K562 (cell line): Measurements from ENCODE around the gene SCART1. TPM values are rescaled to one million over a fixed set of nuclear protein-coding genes. Genes with fewer than 3 reads are reported as not detected.

Source experiments
- ATAC-seq: fragments of 200-7000 bp; cut with Tn5 transposase; 3 replicates; pipeline ENCODE4 v1.9.1; 2020; ENCODE audit warnings: moderate library complexity
- BruUV-seq: library from RNA; stranded (reverse); fragments of 400-500 nt; replicated peaks from 2 replicates; lab custom pipeline; 2021; lab: Mats Ljungman, UMichigan
- CTCF ChIA-PET: fragments of 300-600 bp; formaldehyde crosslinking; extraction: SDS; loops from one replicate; lab custom pipeline; 2021; ENCODE audit warnings: low intra/inter-chr PET ratio; lab: Yijun Ruan, JAX
- POLR2A ChIA-PET: fragments of 300-600, 350-650 bp; sonication (Branson Sonifier 250); formaldehyde crosslinking; extraction: SDS; loops from one replicate; lab custom pipeline; 2021; ENCODE audit warnings: antibody characterized with exemption, inconsistent platforms; lab: Yijun Ruan, JAX
- DNase-seq, 4 experiments: peaks; one replicate each; pipeline versions ENCODE4 v3.0.0 to v3.0.0-alpha.2; 2011 to 2018; ENCODE audit warnings: low spot score in 3 of 4, mixed read lengths in 3 of 4; ENCODE audit errors: extremely low read depth in 1 of 4
- FAIRE-seq: peaks from 2 replicates; lab custom pipeline; 2011; peaks lifted over from hg19 to GRCh38; lab: Jason Lieb, UNC
- H2AFZ ChIP-seq: 2 replicates; pipeline ENCODE4 v1.6.0; 2011; ENCODE audit warnings: low read depth, low read length, control low read depth, inconsistent platforms
- H3K27ac ChIP-seq: fragments of 200-600 bp; 3 replicates; pipeline ENCODE4 v1.8.0; 2011; ENCODE audit warnings: low read depth, mild to moderate bottlenecking, control low read depth, inconsistent platforms, low read length, moderate library complexity, mixed read lengths; ENCODE audit errors: extremely low read depth
- H3K27me3 ChIP-seq, 2 experiments: fragments of 300-600 bp in 1 of 2; 2 replicates in 1 of 2; 3 replicates in 1 of 2; pipeline versions ENCODE4 v1.6.0 to v1.8.0; 2011; ENCODE audit warnings: inconsistent platforms in 2 of 2, low read length in 2 of 2, mild to moderate bottlenecking in 1 of 2, mixed read lengths in 1 of 2, moderate library complexity in 1 of 2; ENCODE audit not compliant: control insufficient read depth in 2 of 2, insufficient read depth in 2 of 2
- H3K36me3 ChIP-seq: fragments of 300-600 bp; 3 replicates; pipeline ENCODE4 v1.8.0; 2011; ENCODE audit warnings: mild to moderate bottlenecking, low read length, inconsistent platforms; ENCODE audit not compliant: control insufficient read depth, insufficient read depth
- H3K4me1 ChIP-seq, 2 experiments: fragments of 200-600 bp in 1 of 2; replicated peaks in 1 of 2; 2 replicates in 1 of 2; 3 replicates in 1 of 2; pipeline versions ENCODE4 v1.5.1 to v1.8.0; 2011; ENCODE audit warnings: inconsistent platforms in 2 of 2, low read length in 2 of 2, mild to moderate bottlenecking in 1 of 2, mixed read lengths in 1 of 2, moderate library complexity in 1 of 2; ENCODE audit not compliant: control insufficient read depth in 2 of 2, insufficient read depth in 2 of 2
- H3K4me2 ChIP-seq: 2 replicates; pipeline ENCODE4 v1.6.1; 2011; ENCODE audit warnings: low read length, control low read depth, inconsistent platforms, mixed read lengths; ENCODE audit not compliant: insufficient read depth
- H3K4me3 ChIP-seq: fragments of 200-600 bp; sonication (generic), shearing (Covaris generic); 2 replicates; pipeline ENCODE4 v1.5.1; 2016; ENCODE audit warnings: control low read depth, inconsistent platforms
- H3K79me2 ChIP-seq: fragments of 200-600 bp; 3 replicates; pipeline ENCODE4 v1.8.0; 2011; ENCODE audit warnings: low read length, inconsistent platforms; ENCODE audit not compliant: control insufficient read depth, insufficient read depth
- H3K9ac ChIP-seq, 2 experiments: 2 replicates each; pipeline versions ENCODE4 v1.6.0 to v1.6.1; 2011; ENCODE audit warnings: low read depth in 2 of 2, low read length in 2 of 2, control low read depth in 1 of 2, inconsistent platforms in 1 of 2, mild to moderate bottlenecking in 1 of 2, mixed read lengths in 1 of 2; ENCODE audit not compliant: insufficient read depth in 1 of 2
- H3K9me1 ChIP-seq: one replicate; pipeline ENCODE4 v1.6.0; 2011; ENCODE audit warnings: inconsistent platforms, mild to moderate bottlenecking, low read length, moderate library complexity; ENCODE audit not compliant: control insufficient read depth, insufficient read depth
- H3K9me3 ChIP-seq: replicated peaks from 2 replicates; pipeline ENCODE4 v1.5.1; 2011; ENCODE audit warnings: low read depth, low read length, inconsistent platforms; ENCODE audit not compliant: control insufficient read depth, insufficient read depth
- H4K20me1 ChIP-seq: replicated peaks from 2 replicates; pipeline ENCODE4 v1.6.1; 2011; ENCODE audit warnings: low read length, inconsistent platforms, mixed read lengths; ENCODE audit not compliant: control insufficient read depth, insufficient read depth
- MECOM ChIP-seq: fragments of 250-450 bp; sonication (Bioruptor Pico); IDR thresholded peaks from 2 replicates; pipeline ENCODE4 v1.8.0; 2022; ENCODE audit warnings: inconsistent platforms
- NCOA6 ChIP-seq: fragments of 450-650 bp; IDR thresholded peaks from 2 replicates; pipeline ENCODE4 v1.6.1; 2017; ENCODE audit warnings: mild to moderate bottlenecking
- PTRF ChIP-seq: fragments of 450-650 bp; IDR thresholded peaks from 2 replicates; pipeline ENCODE4 v1.6.1; 2016; ENCODE audit warnings: mild to moderate bottlenecking, missing genetic modification characterization, missing compliant biosample characterization
- SRSF7 ChIP-seq: fragments of 200-400 bp; formaldehyde crosslinking; optimal IDR thresholded peaks from 2 replicates; pipeline ENCODE3; 2017; ENCODE audit warnings: mild to moderate bottlenecking, low read depth, low read length
- ZNF431 ChIP-seq: sonication (generic); formaldehyde crosslinking; IDR thresholded peaks from 2 replicates; pipeline ENCODE4 v1.8.0; 2022; ENCODE audit warnings: mild to moderate bottlenecking, missing genetic modification reagents
- WGBS: fragments of 100-300 bp; shearing (Covaris generic); methylation state at CpG from one replicate; pipeline ENCODE4 v1.1.6; 2016; ENCODE audit warnings: low coverage, mixed read lengths; ENCODE audit not compliant: insufficient coverage; ENCODE audit errors: missing lambda C conversion rate; 5-methylcytosine and 5-hydroxymethylcytosine counted together
- in situ Hi-C: fragments of 300-500 bp; cut with MboI; formaldehyde crosslinking; loops from 4 replicates; pipeline ENCODE4 v1.15.0; 2018; ENCODE audit warnings: inconsistent platforms, mixed read lengths
- intact Hi-C: fragments of 100-400 bp; cut with micrococcal nuclease; formaldehyde crosslinking; loops from 2 replicates; pipeline ENCODE4 v1.14.2; 2022
- polyA plus RNA-seq, 8 experiments: library from polyadenylated mRNA; depleted of rRNA in 4 of 8; stranded (reverse) in 5 of 8; unstranded in 3 of 8; fragments of >200 nt; fragmentation: Nextera tagmentation in 2 of 8; fragmentation: Illumina TruSeq in 1 of 8; extraction: Ambion mirVana in 2 of 8; extraction: Trizol in 1 of 8; gene quantifications; 2 replicates each; pipeline versions ENCODE4 v1.2.1 to v1.2.3, GENCODE V29; 2011 to 2014; ENCODE audit warnings: inconsistent platforms in 1 of 8, missing spikeins in 1 of 8
- total RNA-seq, 7 experiments: library from RNA; depleted of rRNA in 6 of 7; stranded (reverse); fragments of >200 nt in 6 of 7; fragmentation: Illumina TruSeq in 2 of 7; extraction: Trizol in 2 of 7; gene quantifications; 2 replicates each; pipeline versions ENCODE4 v1.2.1 to v1.2.3, GENCODE V29; 2011 to 2021; ENCODE audit warnings: low replicate concordance in 1 of 7
- TF ChIP-seq, protein P1 (sequence below): fragments of 250-450 bp; sonication (Bioruptor Pico); IDR thresholded peaks from 2 replicates; pipeline ENCODE4 v1.5.0; 2021
- TF ChIP-seq, protein P2 (sequence below): fragments of 250-450 bp; sonication (Bioruptor Pico); IDR thresholded peaks from 2 replicates; pipeline ENCODE4 v1.8.0; 2022; ENCODE audit warnings: moderate library complexity, mild to moderate bottlenecking, inconsistent platforms
- TF ChIP-seq, protein P3 (sequence below), 2 experiments: fragments of 450-650 bp; formaldehyde crosslinking in 1 of 2; IDR thresholded peaks; 2 replicates each; pipeline versions ENCODE4 v1.4.0 to v1.6.1; 2014 to 2020; ENCODE audit warnings: mild to moderate bottlenecking in 2 of 2, borderline replicate concordance in 1 of 2, low read depth in 1 of 2
- TF ChIP-seq, protein P4 (sequence below): sonication (generic); formaldehyde crosslinking; IDR thresholded peaks from 2 replicates; pipeline ENCODE4 v1.8.0; 2022; ENCODE audit warnings: mild to moderate bottlenecking, missing genetic modification reagents

Gene SCART1
- total and polyA plus RNA-seq, 9 of the 15 experiments (the other 6 are each of a cell fraction or from before 2014, with no cell fraction given): 0.18 to 6.5 (median 4.5) TPM

DNA sequence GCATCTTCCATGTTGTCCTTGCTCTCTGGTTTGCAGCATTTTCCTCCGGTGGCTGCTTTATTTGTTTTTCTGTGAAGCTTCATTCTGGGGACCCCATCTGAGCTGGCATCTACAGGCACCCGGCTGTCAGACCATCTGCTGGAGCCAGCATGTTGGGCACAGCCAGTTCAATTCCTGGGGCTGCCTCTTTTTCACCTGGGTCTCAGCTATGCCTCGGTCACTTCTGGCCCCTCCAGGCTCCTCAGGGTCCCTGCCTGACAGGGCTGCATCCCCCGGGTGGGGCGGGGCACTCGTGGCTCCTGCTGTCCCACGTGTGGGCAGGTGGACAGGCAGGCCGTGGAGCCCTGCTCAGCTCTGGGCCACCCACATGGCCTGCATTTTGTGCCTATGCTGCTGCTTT is 8.1 kb downstream of the SCART1 start:
- ChIA-PET CTCF (no interaction called here), POLR2A (interaction anchor here (2.1 kb wide), 1 partner anchor 9 kb away, joined by 7 read pairs; the partner anchor contains the start of gene SCART1)
- FAIRE-seq (no peak), DNase-seq (no peak), ATAC-seq (no peak)
- no TSS peak for BruUV-seq
- H4K20me1 ChIP-seq: no peaks in the 10 kb centered on the region
- H3K9me1 ChIP-seq: no peaks in the 10 kb centered on the region
- H3K27ac ChIP-seq: no peak overlapping the region
- in situ Hi-C loops: no loop called here
- intact Hi-C loops: no loop called here
- H3K9ac ChIP-seq: no peak overlapping the region
- H3K79me2 ChIP-seq: no peaks in the 10 kb centered on the region
- 6% methylated on average over 8 of the region's 8 CpGs for WGBS
- peaks cover 0 to 21% of the 10 kb centered on the region in 2 experiments; a peak in 2 of 5 replicates for H3K27me3 ChIP-seq
- no peak overlapping the region for H3K4me3 ChIP-seq
- H3K36me3 ChIP-seq: no peaks in the 10 kb centered on the region
- H3K4me2 ChIP-seq: no peak overlapping the region
- peaks cover 0 to 17% of the 10 kb centered on the region in 2 experiments; a peak in 2 of 5 replicates for H3K4me1 ChIP-seq
- no peaks in the 10 kb centered on the region for H3K9me3 ChIP-seq
- H2AFZ ChIP-seq: no peak overlapping the region
- no peak for TF ChIP-seq MECOM (CRISPR knock-in tag)
- TF ChIP-seq, protein P1, sequence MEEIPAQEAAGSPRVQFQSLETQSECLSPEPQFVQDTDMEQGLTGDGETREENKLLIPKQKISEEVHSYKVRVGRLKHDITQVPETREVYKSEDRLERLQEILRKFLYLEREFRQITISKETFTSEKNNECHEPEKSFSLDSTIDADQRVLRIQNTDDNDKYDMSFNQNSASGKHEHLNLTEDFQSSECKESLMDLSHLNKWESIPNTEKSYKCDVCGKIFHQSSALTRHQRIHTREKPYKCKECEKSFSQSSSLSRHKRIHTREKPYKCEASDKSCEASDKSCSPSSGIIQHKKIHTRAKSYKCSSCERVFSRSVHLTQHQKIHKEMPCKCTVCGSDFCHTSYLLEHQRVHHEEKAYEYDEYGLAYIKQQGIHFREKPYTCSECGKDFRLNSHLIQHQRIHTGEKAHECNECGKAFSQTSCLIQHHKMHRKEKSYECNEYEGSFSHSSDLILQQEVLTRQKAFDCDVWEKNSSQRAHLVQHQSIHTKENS: no peak
- TF ChIP-seq NCOA6: no peak
- TF ChIP-seq, protein P2, sequence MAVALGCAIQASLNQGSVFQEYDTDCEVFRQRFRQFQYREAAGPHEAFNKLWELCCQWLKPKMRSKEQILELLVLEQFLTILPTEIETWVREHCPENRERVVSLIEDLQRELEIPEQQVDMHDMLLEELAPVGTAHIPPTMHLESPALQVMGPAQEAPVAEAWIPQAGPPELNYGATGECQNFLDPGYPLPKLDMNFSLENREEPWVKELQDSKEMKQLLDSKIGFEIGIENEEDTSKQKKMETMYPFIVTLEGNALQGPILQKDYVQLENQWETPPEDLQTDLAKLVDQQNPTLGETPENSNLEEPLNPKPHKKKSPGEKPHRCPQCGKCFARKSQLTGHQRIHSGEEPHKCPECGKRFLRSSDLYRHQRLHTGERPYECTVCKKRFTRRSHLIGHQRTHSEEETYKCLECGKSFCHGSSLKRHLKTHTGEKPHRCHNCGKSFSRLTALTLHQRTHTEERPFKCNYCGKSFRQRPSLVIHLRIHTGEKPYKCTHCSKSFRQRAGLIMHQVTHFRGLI: no peak
- no peak for TF ChIP-seq ZNF431 (CRISPR knock-in tag)
- TF ChIP-seq PTRF (tag): no peak
- TF ChIP-seq, protein P3, sequence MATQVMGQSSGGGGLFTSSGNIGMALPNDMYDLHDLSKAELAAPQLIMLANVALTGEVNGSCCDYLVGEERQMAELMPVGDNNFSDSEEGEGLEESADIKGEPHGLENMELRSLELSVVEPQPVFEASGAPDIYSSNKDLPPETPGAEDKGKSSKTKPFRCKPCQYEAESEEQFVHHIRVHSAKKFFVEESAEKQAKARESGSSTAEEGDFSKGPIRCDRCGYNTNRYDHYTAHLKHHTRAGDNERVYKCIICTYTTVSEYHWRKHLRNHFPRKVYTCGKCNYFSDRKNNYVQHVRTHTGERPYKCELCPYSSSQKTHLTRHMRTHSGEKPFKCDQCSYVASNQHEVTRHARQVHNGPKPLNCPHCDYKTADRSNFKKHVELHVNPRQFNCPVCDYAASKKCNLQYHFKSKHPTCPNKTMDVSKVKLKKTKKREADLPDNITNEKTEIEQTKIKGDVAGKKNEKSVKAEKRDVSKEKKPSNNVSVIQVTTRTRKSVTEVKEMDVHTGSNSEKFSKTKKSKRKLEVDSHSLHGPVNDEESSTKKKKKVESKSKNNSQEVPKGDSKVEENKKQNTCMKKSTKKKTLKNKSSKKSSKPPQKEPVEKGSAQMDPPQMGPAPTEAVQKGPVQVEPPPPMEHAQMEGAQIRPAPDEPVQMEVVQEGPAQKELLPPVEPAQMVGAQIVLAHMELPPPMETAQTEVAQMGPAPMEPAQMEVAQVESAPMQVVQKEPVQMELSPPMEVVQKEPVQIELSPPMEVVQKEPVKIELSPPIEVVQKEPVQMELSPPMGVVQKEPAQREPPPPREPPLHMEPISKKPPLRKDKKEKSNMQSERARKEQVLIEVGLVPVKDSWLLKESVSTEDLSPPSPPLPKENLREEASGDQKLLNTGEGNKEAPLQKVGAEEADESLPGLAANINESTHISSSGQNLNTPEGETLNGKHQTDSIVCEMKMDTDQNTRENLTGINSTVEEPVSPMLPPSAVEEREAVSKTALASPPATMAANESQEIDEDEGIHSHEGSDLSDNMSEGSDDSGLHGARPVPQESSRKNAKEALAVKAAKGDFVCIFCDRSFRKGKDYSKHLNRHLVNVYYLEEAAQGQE (IDR thresholded peaks at IDR 0.05; ENCODE audit: borderline replicate concordance): no peak
- TF ChIP-seq, protein P3 (CRISPR knock-in tag; IDR thresholded peaks at IDR 0.05; ENCODE audit: low read depth): no peak
- TF ChIP-seq, protein P4, sequence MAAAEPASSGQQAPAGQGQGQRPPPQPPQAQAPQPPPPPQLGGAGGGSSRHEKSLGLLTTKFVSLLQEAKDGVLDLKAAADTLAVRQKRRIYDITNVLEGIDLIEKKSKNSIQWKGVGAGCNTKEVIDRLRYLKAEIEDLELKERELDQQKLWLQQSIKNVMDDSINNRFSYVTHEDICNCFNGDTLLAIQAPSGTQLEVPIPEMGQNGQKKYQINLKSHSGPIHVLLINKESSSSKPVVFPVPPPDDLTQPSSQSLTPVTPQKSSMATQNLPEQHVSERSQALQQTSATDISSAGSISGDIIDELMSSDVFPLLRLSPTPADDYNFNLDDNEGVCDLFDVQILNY: no peak
- TF ChIP-seq SRSF7: no peak
